G401 (cell line): ENCODE results near the gene NLGN1. TPM values are rescaled to one million over a fixed set of nuclear protein-coding genes. Genes with fewer than 3 reads are reported as not detected.
"Not testable (repeated sequence)": the region's sequence is repeated elsewhere in the genome, so short reads cannot be mapped to it uniquely, and the experiment has no call there.

Experiments used
- DNase-seq: peaks from one replicate; pipeline ENCODE4 v3.0.0-alpha.2; 2015; ENCODE audit warnings: low spot score
- in situ Hi-C: cut with HindIII; loops from 2 replicates; pipeline ENCODE4 v1.10.0; 2016; ENCODE audit warnings: low sequenced_read_pairs, mixed read lengths
- total RNA-seq: library from RNA; depleted of rRNA; stranded (reverse); fragments of >200 nt; shearing (Covaris generic); gene quantifications from 2 replicates; pipeline ENCODE4 v1.2.3, GENCODE V29; 2014; rRNA removed

The NLGN1 gene
- total RNA-seq, result 8.4 and 11.2 TPM in 2 replicates

DNA sequence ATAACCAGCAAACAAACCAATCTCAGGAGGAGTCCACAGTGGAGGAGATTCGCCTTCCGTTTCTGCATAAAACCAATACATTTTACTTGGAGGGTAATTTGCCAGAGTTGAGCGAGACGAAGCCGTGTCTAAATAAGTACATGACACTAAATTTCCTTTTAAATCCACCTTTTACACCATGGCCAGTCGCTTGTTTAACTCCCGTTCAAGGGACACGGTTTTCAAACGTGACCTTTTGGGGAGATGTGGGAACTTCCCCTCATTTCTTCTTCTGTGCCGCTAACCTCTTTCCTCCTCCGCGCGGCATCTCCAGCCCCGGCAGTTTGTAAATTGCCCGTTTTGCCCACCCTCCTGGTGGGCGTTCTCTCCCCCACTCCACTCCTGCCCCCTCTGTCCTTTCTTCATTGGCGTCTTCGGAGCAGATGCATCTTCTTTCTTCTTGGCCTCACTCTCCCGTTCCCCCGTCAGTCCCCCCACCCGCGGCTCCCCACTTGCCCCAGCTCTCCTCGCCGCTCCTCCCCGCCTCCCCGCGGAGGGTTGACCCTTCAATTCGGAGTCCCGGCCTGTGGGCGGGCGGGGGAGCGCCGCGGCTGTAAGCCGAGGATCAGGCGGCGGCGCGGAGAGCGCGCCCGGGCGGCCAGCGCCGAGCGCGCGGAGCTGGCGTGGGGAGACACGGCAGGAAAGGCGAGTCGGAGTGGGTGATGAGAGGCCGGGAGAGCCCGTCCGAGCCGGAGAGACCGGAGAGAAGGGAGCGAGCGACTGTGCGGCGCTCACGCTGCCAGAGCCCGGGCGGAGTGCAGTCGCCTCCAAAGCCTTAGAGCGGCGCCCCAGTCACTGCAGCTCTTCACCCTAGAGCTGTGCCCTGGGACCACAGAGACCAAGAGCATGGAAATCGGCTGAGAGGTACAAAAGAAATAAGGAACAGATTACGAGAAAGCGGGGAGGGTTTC lies at the start of gene NLGN1:
Gene NLGN1, plus strand, starts transcription at position 584 of the 950 bp plus-strand sequence.
- in situ Hi-C loops, result no loop called here
- peak; percentile 85 for DNase-seq

GRCh38 chr3:173351886-173352285 lies 45.7 kb upstream of the NLGN1 start:
- in situ Hi-C loops, result no loop called here
- DNase-seq, result no peak

GRCh38 chr3:173353137-173353536 lies 44.4 kb upstream of the NLGN1 start:
- DNase-seq, in situ Hi-C loops: not testable (repeated sequence)

DNA sequence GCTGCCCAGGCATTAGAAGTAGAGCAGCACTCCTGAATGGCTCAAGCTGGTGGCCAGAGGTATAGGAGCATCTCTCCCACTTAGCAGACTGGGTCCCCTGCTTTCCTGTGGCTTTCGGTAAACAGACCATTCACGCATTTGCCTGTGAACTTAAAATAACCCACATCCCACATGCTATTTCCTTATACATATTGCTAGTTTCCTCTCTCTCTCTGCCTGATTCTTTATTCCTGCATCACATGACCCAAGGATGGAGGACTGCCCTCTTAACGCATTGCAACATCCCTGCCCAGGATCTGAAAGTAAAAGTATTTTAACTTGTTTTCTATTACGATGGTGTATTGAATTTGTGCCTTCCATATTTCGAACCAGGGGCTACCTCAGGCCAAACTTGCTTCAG lies 43.4 kb upstream of the NLGN1 start:
- no peak for DNase-seq
- in situ Hi-C loops, result no loop called here

GRCh38 chr3:173371848-173372487 lies 25.6 kb upstream of the NLGN1 start:
- peak; percentile 70 for DNase-seq
- in situ Hi-C loops, result no loop called here

- DNase-seq, result no peak
- in situ Hi-C loops, result no loop called here
Measured at GRCh38 chr3:173380681-173381080, 16.9 kb upstream of the NLGN1 start.

- in situ Hi-C loops, DNase-seq: not testable (repeated sequence)
Measured at GRCh38 chr3:173381936-173382335, 15.6 kb upstream of the NLGN1 start.

DNA sequence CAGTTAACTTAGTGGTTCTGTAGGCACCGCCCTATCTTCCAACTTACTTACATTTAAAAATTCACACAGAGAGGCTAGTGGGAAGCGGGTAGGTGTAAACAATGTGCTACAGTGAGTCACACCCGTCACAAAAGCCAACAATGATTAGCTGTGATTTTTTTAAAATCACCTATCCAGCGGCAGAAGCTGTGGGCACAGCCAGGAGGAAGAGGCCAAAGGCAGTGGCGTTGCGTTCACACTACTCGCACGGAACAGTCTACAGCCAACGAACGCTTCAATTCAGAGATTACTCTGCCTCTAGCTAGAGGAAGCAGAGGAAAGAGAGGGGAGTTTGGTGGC lies 2.5 kb upstream of the NLGN1 start:
- in situ Hi-C loops, result no loop called here
- no peak for DNase-seq

GRCh38 chr3:173395412-173396181 lies 1.9 kb upstream of the NLGN1 start:
- peak; percentile 95 for DNase-seq
- in situ Hi-C loops, result no loop called here

DNA sequence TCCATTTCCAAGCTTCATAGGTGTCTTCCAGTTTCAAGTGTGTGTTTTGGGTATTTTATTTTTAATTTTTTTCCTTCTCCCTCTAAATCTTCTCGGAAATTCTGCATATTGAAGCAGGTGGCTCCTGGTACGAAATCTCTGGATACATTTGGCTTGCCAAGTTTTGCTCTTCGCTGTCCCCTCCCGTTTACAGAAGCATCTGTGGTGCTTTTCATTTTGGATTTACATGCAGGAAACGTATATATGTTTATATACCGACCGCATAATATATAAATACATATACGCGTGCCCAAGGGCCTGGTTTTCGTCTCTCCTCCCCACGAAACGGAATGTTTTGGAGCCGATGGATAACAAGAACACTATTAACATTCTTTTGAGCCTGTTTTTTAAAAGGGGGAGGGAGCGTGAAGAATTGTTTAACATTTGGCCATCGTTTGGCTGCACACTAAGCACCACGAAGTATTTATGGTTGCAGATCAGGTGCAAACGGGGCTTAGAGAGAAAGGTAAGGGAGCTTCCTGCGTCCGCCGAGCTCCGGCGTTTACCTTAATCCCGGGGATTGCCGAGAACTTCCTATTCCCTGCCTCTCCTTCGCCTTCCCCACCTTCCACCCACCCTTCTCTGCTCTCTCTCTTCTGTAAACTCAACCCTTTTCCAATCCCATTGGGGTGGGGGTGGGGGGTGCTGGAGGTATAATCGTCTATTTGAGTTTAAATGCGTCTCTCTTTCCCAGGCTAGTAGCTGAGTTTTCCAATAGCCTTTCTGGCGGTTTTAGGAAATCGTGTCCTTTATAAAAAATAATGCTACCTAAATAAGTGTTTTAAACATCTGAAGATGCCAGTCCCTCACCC lies 1.1 kb upstream of the NLGN1 start:
- in situ Hi-C loops, result no loop called here
- peak; percentile 75 for DNase-seq

GRCh38 chr3:173398111-173398479 lies 551 bp downstream of the NLGN1 start:
- in situ Hi-C loops, result no loop called here
- DNase-seq, result no peak

- in situ Hi-C loops, result no loop called here
- DNase-seq, result peak; percentile 41
Measured at GRCh38 chr3:173399044-173399443, 1.5 kb downstream of the NLGN1 start.

DNA sequence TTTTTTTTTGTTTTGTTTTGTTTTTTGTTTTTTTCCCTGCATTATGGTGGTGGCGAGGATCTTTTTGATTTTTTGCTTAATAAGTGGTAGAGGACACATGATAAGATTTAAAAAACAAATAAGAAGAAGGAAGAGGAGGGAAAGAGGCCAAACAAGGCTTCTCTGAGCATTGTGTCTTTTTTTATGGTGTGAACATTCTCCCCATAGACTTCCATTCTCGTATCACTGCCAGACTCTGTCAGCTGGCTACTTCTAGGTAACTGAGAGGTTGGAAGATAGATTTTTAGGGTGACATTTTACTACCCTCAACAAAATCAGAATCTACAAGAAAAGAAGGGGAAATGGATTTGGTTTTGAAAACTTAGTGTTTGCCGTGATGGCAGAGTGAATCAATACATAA lies 3.8 kb downstream of the NLGN1 start:
- DNase-seq, result peak; percentile 34
- in situ Hi-C loops, result no loop called here

GRCh38 chr3:173402656-173403055 lies 5.1 kb downstream of the NLGN1 start:
- DNase-seq, result no peak
- in situ Hi-C loops, result no loop called here

GRCh38 chr3:173403376-173403775 lies 5.8 kb downstream of the NLGN1 start:
- DNase-seq, result no peak
- in situ Hi-C loops, result no loop called here

DNA sequence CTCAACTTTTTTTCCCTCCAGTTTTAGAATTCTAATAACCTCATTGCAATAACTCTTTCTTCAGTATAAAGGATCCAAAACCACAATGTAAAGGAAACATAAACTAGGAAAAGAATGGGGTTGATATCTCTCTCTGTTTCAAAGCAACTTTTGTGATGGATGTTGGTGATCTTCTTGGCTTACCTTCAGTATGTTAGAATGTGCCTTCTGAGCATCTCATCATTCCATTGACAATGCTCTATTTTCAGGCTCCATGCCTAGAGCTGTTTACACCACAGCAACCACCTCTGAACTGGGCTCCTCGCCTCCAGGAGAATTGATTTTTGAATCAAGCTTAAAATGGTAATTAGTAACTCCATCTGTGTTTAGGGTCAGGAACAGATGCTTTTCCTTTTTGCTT lies 6.6 kb downstream of the NLGN1 start:
- no peak for DNase-seq
- in situ Hi-C loops, result no loop called here

GRCh38 chr3:173410436-173410835 lies 12.9 kb downstream of the NLGN1 start:
- no peak for DNase-seq
- in situ Hi-C loops, result no loop called here

DNA sequence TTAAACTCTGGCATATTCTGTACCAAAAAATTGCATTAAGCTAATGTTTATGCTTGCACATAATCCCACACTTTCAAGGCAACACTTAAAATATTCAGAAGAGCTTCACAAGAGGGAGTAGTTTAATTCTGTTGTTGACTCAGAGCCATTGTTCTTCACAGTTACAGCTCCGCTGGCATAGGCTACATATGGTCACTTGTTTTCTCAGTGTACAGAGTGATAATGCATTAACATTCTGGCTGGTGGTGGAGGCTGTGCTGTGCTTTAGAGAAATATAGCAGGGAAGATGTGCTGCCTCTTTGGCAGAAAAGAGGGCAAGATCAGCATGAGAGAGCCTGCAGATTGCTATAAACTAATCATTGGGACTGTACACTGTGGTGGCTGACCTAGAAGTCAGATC lies 13.3 kb downstream of the NLGN1 start:
- in situ Hi-C loops, result no loop called here
- DNase-seq, result peak; percentile 29

DNA sequence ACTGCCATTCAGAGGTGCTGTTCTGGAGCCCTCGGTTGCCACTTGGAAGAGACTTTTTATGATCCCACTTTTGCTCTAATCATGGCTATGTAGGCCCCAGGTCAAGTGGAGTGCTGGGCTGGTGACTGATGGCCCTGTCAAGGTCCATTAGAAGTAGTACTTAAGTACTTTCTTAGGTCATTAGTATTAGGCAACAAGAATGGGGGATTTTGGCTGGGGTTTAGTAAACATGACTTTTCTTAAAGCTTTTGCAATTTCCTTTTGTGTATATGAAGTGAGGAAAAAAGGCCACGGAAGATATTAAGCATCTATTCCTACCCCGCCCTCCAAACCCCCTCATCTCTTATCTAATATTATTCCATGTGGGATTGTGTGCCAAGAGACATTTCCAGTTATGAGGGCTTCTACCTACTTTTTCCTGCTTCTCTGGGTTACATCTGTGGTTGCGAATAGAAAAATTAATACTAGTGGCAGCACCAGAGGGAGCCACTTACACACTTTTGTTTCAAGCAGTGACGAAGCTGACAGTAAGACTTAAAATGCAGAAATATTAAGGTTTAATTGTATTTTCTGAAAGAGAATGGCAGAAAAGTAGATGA lies 13.9 kb downstream of the NLGN1 start:
- in situ Hi-C loops, result no loop called here
- DNase-seq, result peak; percentile 70
